Astrocyte of the hippocampus (primary cell): Measurements from ENCODE around the gene RCBTB1.
"Not testable (repeated sequence)": the region's sequence is repeated elsewhere in the genome, so short reads cannot be mapped to it uniquely, and the experiment has no call there.

ENCODE experiments used
- DNase-seq: peaks from one replicate; pipeline ENCODE4 v3.0.0; 2011; ENCODE audit warnings: low read depth, low spot score

The RCBTB1 gene

GRCh38 chr13:49604570-49604969 is 19.2 kb upstream of the RCBTB1 start:
- no peak for DNase-seq

GRCh38 chr13:49602615-49603014 is 17.3 kb upstream of the RCBTB1 start:
- not testable (repeated sequence) for DNase-seq

DNA sequence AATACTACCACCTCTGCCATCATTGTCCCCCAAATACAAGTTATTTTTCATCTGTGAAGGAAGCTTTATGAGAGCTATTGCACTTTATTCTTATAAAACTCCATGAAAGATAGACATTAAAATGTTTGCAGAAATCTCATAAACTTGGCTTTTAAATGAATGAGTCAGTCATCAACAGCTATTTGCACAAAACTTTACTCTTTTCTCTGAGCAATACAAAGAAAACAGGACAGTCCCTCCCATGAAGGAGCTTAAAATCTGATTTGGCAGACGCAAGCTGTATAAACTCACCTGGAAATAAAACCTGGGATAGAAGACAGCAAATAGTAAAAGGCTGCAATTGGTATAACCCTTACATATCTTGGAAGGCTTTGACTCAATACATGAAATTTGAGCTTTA is 16.6 kb upstream of the RCBTB1 start:
- DNase-seq = no peak

GRCh38 chr13:49597043-49597641 is 11.8 kb upstream of the RCBTB1 start:
- no peak for DNase-seq

DNA sequence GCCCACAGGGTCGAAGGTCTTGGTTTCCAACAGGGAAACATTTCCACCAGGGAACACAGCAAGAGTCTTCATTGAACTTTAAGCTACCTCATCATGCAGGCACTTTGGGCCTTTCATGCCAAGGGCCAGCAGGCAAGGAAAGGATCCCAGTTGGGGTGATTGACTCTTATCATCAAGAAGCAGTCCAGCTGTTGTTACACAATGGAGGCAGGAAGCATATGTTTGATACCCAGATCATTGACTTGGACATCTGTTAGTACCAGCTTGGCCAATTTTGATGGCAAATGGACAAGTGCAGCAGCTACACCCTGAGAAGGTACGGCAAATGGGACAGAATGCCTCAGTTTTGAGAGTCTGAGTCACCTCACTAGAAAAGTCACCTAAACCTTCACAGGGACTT is 10.9 kb upstream of the RCBTB1 start:
- DNase-seq = no peak

DNA sequence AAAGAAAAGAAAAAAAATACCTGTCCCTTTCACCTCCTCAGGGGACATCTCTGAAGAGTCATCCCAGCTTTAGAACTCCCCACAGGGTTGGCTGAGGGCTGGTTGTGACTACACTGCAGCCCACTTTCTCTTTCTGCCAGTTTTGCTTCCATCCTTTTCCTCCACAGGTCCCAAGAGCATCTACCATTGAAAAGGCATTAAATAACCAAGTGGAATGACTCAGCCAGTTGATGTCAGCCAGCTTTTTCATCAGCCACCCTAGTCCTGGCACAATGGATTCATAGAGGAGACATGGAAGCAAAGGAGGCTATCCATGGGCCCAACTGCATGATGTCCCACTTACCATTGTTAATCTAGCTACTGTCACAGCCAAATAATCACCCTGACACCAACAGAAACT is 9.2 kb upstream of the RCBTB1 start:
- DNase-seq = no peak

GRCh38 chr13:49593876-49594275 is 8.5 kb upstream of the RCBTB1 start:
- not testable (repeated sequence) for DNase-seq

DNA sequence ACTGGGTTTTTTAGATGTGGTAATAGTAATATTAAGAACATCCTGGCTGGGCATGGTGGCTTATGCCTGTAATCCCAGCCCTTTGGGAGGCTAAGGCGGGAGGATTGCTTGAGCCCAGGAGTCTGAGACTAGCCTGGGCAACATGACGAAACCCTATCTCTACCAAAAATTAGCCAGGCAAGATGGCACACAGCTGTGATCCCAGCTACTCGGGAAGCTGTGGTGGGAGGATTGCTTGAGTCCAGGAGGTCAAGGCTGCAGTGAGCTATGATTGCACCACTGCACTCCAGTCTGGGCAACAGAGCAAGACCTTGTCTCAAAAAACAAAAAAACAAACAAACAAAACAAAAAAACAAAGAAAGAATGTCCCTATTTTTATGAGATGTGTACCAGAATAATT is 5.4 kb upstream of the RCBTB1 start:
- DNase-seq = not testable (repeated sequence)

DNA sequence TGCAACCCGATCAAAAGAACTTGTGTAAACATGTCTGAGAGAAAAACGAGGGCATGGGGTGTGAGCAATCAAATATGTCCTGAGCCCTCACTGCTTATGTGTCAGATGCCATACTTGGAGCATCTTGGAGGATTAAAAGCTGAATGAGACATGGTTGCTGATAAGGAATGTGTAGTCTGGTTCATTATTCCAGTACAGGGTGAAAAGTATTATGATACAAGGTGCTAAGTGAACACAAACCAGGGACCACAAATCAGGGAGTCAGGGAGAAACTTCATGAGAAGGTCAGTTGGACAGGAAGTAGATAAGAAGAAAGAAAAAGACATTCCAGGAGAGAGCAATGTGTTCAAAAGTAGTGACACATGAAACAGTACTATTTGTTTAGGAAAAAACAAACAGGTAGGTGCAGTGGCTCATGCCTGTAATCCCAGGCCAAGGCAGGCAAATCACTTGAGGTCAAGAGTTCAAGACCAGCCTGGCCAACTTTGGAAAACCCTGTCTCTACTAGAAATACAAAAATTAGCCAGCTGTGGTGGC is 2.0 kb upstream of the RCBTB1 start:
- DNase-seq = peak; percentile 26

DNA sequence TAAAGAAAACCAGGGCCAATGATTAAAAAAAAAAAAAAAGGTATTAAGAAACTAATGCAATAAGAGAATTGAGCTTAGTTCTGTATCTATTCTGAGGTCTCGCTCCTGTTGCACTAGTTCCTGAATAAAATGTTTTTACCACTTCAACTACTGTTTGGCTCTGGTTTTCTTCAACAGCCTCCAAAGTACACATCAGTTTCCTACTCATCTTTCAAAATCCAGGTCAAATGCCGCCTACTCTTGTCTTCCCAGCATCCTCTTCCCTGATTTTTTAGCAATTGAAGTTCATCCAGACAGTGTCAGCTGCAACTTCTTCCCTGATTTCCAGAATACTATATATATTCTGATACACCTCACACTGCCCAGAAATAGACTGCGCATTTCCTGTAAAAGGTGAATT is 1.4 kb upstream of the RCBTB1 start:
- DNase-seq = no peak

DNA sequence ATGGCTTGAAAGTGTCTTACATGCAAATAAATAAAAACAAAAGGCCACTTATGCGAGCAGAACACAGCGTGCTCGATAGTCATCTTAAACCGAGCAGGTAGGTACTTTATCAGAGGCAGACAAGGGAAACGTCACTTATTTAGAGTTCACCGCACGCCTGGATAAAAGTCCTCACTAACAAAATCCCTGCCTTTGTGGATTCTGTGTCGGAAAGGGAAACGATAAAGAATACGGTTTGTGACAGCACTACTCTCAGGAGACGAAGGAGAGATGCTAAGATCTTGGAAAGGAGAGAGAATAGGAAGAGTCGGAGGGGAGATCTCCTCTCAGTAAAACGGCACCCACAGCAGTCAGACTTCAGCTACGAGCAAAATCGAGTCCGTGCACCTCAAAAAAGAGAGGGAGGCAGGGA is 581 bp downstream of the RCBTB1 start:
- DNase-seq = no peak

DNA sequence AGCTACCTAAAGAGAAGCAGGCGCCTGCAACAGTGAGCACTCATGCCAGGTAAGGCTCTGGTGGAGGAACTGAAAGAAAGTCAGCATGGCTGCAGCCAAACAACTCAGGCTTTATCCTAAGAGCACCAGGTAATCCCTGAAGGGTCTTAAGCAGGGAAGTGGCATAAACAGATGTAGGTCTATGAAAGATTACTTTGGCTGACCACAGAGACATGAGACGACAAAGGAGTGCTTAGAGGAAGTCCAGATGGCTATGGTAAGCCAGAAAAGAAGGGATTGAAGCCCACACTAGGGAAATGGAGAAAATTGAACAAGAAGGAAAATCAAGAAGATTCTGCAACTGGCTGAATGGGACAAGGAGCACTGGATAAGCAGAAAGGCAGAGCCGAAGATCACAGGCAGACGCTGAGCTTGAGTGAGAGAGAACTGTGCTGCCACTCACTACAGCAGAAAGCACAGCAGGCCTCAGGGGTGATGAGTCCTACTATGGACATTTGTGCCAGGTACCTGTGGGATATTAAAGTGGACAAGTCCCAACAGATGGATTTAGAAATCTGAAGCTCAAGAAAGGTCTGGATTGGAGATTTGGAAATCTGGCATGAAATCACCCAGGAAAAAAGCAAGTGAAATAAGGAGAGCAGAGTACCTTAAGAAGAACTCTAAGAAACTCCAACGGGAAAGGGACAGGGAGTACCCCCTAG is 4.2 kb downstream of the RCBTB1 start:
- DNase-seq = no peak

DNA sequence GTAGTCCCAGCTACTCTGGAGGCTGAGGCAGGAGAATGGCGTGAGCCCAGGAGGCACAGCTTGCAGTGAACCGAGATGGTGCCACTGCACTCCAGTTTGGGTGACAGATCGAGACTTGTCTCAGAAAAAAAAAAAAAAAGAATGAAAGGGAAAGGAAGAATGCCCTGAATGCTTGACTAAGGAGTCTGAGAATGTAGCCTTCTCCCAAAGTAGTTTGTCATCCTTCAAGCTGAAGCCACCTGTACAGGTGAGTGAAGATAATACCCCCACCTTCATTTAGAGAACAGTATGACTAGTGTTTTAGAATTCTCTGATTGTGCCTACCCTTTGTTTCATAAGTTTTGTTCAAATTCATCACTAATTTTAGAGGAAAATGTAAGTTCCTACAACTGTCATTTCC is 5.9 kb downstream of the RCBTB1 start:
- no peak for DNase-seq

DNA sequence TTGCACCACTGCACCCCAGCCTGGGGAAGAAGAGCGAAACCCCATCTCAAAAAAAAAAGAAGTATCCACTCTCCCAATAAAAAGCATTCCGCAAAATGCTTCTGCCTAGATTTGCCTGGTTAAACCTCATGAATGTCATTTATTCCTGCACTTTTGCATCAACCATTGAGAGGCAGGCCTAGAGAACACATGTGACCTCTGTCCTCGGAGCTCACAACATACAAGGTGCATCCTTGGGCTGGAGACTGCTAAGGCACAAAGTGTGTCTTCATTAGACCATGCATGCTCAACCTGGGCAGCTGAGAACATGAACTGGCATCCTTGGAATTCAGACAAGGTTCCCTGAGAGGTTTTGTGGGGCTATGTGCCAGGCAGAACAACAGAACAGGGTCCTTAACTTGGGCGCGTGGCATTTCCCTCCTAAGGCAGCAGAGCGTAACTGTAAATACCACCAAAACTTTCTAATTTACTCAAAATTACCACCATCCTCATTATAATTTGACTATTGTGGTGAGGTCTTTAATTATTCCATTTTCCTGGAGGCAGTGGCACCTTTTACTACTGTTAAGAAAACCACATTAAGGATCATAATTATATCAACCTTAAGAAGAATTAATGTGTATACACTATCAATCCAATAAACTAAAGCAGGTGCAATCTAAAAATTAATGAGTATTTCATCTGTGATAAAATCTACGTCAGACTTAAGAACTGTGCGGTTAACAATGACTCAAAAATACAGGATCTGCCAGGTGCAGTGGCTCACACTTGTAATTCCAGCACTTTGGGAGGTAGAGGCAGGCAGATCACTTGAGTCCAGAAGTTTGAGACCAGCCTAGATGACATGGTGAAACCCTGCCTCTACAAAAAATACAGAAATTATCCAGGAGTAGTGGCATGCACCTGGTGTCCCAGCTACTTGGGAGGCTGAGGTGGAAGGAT is 13.8 kb downstream of the RCBTB1 start:
- DNase-seq = peak; percentile 51

GRCh38 chr13:49569993-49570689 is 15.2 kb downstream of the RCBTB1 start:
- no peak for DNase-seq

- no peak for DNase-seq
These were observed 17.9 kb downstream of the RCBTB1 start for GRCh38 chr13:49567491-49567890.

GRCh38 chr13:49566461-49566860 is 18.9 kb downstream of the RCBTB1 start:
- no peak for DNase-seq

- not testable (repeated sequence) for DNase-seq
These were observed 19.9 kb downstream of the RCBTB1 start for GRCh38 chr13:49565461-49565860.

GRCh38 chr13:49563516-49563915 is 21.8 kb downstream of the RCBTB1 start:
- DNase-seq = no peak

DNA sequence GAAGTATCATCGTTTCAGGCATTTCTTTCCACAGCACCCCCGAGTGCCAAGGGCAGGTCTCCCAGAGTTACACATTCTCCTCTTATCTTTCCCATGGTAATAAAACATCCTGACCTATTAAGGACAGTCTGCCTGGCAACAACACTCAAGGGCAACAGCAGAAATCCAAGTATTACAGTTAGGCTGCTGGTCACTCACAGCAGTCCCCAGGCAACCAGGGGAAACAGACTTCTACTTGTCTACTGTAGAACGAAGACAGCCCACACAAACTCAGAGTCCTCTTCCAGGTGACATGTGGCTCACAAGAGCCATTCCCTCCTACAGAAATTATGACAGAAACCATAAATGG is 24.3 kb downstream of the RCBTB1 start:
- peak; percentile 16 for DNase-seq

GRCh38 chr13:49560270-49561061 is 24.9 kb downstream of the RCBTB1 start:
- DNase-seq = peak; percentile 31
